SH-SY5Y (cell line): ENCODE results near the gene RAMACL.

Experiments used
- GATA2 ChIP-seq: IDR thresholded peaks from 2 replicates; pipeline ENCODE4 v1.6.1; 2011; ENCODE audit warnings: mild to moderate bottlenecking, low read depth, low read length
- GATA3 ChIP-seq: IDR thresholded peaks from 2 replicates; pipeline ENCODE4 v1.6.1; 2011; ENCODE audit warnings: low read depth, mild to moderate bottlenecking, low read length, moderate library complexity

DNA sequence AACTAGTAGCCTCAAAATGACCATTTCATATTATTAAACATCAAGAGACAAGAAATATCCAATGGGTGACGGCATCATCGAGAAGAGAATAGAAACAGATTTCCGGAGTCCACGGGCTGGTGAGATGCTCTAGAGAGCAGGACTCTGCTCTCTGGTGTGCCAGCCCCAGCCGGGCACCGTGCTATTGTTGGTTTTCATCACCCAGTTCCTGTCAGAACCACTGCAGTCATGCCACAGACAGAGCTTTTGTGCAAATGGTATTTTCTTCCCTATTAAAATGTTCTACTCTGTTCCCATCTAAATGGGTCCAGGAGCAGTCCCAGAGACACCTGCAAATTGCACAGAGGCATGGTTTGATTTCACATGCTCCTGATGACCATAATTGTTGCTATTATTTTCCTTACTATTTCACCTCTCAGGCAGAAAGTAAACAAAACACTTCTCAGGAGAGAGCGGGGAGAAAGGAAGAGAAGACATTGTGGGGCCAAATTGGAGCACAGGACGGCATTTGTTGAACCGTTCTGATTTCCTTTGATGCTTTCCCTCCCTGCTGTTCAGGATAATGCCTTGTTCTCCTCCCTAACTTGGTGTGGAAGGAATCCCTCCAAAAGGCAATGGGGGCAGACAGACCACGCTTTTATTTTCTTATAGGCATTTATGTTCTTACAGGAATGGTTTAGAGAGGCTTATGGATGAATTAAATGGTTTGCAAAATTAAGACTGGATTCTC lies 11.4 kb upstream of the RAMACL start:
- no peak for TF ChIP-seq GATA2
- no peak for TF ChIP-seq GATA3
